Gastroesophageal sphincter (tissue), 3 donors: ENCODE data around the gene ASB14.

Experiments
- CTCF ChIP-seq, 4 experiments: fragments of 200-600 bp in 2 of 4; fragments of 450-650 bp in 2 of 4; sonication (generic) in 1 of 4; IDR thresholded peaks; one replicate each; pipeline ENCODE4 v1.5.1; 2017 to 2019; ENCODE audit warnings: antibody characterized with exemption in 4 of 4, mild to moderate bottlenecking in 2 of 4, moderate library complexity in 2 of 4
- POLR2A ChIP-seq, 2 donors: fragments of 450-650 bp; IDR thresholded peaks; one replicate each; pipeline ENCODE4 v1.6.1; 2017; ENCODE audit warnings: antibody characterized with exemption in 2 of 2, mild to moderate bottlenecking in 2 of 2, moderate library complexity in 1 of 2

- no peak for TF ChIP-seq CTCF (IDR thresholded peaks at IDR 0.05)
- no peak for TF ChIP-seq POLR2A (IDR thresholded peaks at IDR 0.05)
Observed at GRCh38 chr3:57278237-57278636, 14.2 kb downstream of the ASB14 start.
